Mucosa of stomach (tissue), 1 donor: Measurements from ENCODE around the gene PLEKHA6.

ENCODE experiments used
- H3K27me3 ChIP-seq: one replicate; pipeline ENCODE4 v1.7.0; 2013; ENCODE audit warnings: mild to moderate bottlenecking, low read length; ENCODE audit not compliant: control insufficient read depth, insufficient read depth
- H3K36me3 ChIP-seq: one replicate; pipeline ENCODE4 v1.7.0; 2013; ENCODE audit warnings: low read length; ENCODE audit not compliant: control insufficient read depth, insufficient read depth
- H3K4me1 ChIP-seq: one replicate; pipeline ENCODE4 v1.7.0; 2013; ENCODE audit warnings: mild to moderate bottlenecking, low read length; ENCODE audit not compliant: control insufficient read depth, insufficient read depth
- H3K4me3 ChIP-seq: one replicate; pipeline ENCODE4 v1.7.0; 2013; ENCODE audit warnings: low read length
- H3K9ac ChIP-seq: one replicate; pipeline ENCODE4 v1.7.0; 2013; ENCODE audit warnings: mild to moderate bottlenecking, low read length, moderate library complexity
- H3K9me3 ChIP-seq: one replicate; pipeline ENCODE4 v1.7.0; 2013; ENCODE audit warnings: mild to moderate bottlenecking, low read length, moderate library complexity; ENCODE audit not compliant: control insufficient read depth
- donor health status: Pancreatic carcinoma.

PLEKHA6 gene

DNA sequence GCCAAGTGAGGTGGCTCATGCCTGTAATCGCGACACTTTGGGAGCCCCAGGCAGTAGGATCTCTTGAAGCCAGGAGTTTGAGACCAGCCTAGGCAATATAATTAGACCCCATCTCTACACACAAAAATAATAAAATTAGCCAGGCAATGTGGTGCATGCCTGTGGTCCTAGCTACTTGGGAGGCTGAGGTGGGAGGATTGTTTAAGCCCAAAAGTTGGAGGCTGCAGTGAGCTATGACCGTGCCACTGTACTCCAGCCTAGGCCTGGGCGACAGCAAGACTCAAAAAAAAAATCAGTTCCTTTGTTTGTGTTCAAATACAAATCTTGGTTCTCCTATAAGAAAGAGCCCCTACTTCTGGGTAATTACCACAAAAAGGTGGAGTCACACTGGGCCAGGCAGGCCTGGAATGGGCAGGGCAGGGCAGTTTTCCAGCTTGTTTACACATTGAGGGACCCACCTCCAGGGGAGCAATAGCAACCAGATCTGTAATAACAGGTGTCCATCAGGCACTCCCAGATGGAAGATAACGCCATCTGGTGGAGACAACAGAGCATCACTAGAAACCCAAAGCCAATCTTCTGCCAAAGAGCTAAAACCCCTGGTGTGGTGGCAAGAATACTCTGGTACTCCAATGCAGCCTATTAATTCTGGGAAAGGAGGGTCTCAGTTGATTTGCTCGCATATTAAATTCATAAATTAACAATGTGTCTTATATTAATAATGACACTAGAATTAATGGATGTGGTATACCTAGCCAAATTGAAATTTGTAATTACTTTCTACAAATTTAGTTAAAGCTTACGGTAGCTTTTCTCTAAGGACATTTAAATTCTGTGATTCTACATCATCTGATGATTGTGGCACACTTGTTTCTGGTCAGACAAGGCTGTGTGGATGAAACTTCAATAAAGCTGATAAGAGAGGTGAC, 38.7 kb upstream of the PLEKHA6 start:
- Histone ChIP-seq H3K27me3 (no peaks in the 10 kb centered on the region), H3K4me1 (peaks cover 10% of the 10 kb centered on the region), H3K4me3 (no peak overlapping the region), H3K9me3 (no peaks in the 10 kb centered on the region), H3K36me3 (peaks cover 6% of the 10 kb centered on the region), H3K9ac (no peak overlapping the region)

DNA sequence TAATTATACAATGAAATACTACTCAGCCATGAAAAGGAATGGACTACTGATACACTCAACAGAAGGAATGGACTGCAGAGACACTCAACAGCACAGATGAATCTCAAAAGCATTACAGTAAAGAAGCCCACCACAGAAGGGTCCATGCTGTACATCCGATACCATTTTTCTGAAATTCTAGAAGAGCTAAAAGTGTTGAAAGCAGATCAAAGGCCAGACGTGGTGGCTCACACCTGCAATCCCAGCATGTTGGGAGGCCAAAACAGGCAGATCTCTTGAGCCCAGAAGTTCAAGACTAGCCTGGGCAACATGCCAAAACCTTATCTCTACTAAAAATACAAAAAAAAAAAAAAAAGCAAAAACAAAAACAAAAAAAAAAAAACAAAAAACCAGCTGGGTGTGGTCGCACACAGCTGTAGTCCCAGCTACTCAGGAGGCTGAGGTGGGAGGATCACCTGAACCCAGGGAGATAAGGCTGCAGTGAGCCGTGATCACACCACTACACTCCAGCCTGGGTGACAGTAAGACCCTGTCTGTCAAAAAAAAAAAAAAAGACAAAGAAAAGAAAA, 36.4 kb upstream of the PLEKHA6 start:
- Histone ChIP-seq H3K27me3 (no peaks in the 10 kb centered on the region), H3K4me1 (peaks cover 16% of the 10 kb centered on the region), H3K4me3 (no peak overlapping the region), H3K9ac (no peak overlapping the region), H3K36me3 (peaks cover 6% of the 10 kb centered on the region), H3K9me3 (no peaks in the 10 kb centered on the region)

DNA sequence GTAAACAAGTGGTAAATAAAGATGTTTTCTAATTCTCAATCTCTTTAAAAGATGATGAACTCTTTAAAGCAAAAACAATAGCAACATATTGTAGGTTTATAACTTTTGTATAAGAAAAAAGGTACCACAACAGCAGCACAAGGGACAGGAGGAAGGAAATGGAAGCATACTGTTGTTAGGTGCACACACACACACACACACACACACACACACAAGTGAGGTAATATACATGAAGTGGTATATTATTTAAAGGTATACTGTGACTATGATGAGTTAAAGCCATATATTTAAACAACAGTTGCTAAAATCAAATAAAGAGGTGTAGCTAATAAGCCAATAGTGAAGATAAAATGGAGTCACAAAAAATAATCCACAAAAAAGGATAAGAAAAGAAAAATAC, 31.9 kb upstream of the PLEKHA6 start:
- H3K9me3 ChIP-seq = no peaks in the 10 kb centered on the region
- H3K4me3 ChIP-seq = no peak overlapping the region
- no peaks in the 10 kb centered on the region for H3K36me3 ChIP-seq
- H3K9ac ChIP-seq = no peak overlapping the region
- H3K27me3 ChIP-seq = no peaks in the 10 kb centered on the region
- H3K4me1 ChIP-seq = peaks cover 11% of the 10 kb centered on the region

DNA sequence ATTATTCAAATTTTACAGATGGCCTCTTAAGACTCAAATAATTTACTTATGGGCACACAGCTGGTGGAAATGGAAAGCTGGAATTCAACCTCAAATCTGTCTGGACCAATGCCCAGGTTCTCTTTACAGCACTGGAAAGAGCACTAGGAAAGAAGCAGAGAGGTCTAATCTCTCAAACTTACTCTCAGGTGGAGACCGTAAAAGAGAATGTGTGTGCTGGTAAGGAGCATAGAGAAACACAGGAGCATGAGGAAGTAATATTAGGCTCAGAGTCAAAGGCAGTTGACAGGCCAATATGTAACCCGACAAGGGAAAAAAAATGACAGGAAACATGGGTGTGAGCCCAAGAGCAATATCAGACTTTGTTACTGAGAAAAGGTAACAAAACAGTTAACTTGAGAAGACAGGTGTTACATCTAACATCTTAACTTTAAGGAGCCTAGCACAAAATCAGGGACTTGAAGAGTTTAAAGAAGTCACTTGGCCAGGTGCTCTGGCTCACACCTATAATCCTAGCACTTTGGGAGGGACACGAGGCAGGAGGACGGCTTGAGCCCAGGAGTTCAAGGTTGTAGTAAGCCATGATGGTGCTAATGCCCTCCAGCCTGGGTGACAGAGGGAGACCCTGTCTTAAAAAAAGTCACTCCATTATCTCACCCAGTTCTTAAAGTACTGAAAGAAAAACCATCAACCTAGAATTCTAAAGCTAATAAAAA, 31.2 kb upstream of the PLEKHA6 start:
- Histone ChIP-seq H3K9me3 (no peaks in the 10 kb centered on the region), H3K4me3 (no peak overlapping the region), H3K9ac (no peak overlapping the region), H3K4me1 (peaks cover 11% of the 10 kb centered on the region), H3K27me3 (no peaks in the 10 kb centered on the region), H3K36me3 (no peaks in the 10 kb centered on the region)

DNA sequence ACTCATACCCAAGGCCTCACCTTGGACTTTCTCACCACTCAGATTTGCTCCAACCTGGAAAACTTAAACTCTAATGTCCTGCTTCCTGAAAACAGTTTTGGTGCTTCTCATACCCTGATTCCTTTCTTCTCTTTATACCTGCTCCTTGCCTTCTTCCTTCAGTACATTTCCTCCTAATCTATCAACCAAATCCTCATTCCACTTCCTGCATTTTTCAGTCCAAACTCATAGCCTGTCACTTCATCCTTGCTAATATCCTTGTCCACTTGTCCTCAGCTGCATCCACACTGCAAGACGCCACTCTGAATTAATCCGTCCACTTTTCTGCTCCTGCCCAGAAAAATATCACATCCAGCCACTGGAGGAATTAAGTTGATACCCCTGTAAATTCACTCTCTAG, 26.0 kb upstream of the PLEKHA6 start:
- no peak overlapping the region for H3K4me3 ChIP-seq
- no peak overlapping the region for H3K9ac ChIP-seq
- H3K36me3 ChIP-seq = no peaks in the 10 kb centered on the region
- H3K4me1 ChIP-seq = peaks cover 28% of the 10 kb centered on the region
- H3K9me3 ChIP-seq = no peaks in the 10 kb centered on the region
- no peaks in the 10 kb centered on the region for H3K27me3 ChIP-seq

DNA sequence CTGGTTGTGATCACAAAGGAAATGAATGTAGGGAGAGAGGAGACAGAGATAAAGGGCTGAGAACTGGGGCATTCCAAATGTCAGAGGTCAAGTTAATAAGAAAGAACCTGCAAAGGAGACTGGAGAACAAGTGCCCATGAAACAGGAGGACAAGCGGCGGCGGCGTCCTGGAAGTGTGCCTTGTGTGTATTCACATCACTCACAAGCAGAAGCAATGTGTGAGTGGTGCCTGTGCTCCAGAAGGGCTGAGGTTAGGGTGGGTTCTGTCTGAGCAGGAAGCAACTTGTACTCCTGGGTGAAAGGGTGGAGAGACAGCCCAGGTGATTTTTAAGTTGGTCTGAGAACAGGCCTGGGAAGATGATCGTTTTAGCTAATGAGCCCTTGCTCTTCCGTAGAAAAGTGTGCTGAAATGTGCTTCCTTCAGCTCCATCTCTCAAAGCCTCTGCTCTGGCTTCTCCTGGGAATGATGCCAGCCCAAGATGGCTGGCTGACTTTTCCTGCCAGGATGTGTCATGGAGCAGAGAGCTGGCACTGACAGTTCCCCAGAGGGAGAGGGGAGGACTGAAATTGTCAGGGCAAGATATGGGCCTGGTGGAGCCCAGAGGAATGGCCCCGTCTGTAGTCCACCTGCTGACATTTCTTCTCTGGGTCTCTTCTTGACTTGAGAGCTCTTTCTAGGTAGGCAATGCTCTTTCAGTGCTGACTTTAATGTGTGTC, 25.1 kb upstream of the PLEKHA6 start:
- H3K4me1 ChIP-seq = peaks cover 26% of the 10 kb centered on the region
- H3K27me3 ChIP-seq = no peaks in the 10 kb centered on the region
- H3K36me3 ChIP-seq = no peaks in the 10 kb centered on the region
- no peak overlapping the region for H3K9ac ChIP-seq
- H3K4me3 ChIP-seq = no peak overlapping the region
- H3K9me3 ChIP-seq = no peaks in the 10 kb centered on the region

DNA sequence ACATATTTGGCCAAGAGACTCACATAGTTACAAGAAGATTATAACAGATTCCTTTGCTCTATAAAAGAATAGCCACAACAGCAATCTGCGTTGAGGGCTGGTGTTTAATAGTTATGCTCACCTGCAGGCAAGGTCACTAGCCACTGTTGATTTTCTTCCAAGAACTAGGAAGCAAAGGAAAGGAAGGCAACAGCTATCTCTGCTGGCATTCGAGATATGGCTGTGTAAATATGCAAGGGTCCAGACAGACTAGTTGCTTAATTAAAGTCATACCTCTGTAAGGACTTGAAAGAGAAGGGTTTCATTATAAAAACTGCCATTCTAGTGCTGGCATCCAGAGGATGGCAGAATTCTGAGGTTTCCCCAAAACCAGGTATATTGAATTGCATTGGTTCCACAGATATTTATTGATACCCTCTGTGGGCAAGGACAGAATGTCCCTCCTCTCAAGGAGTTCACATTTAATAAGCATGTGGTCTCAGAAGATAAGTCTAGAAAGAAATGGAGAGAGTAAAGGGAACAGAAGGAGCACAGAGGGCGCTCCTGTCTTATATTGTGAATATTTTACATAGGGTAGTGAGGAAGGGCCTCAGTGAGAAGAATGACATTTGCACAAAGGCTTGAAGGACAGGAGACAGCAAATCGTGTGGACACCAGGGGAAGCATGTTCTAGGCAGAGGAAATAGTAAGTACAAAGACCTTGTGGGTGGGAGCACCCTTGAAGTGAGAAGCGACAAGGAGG, 23.6 kb upstream of the PLEKHA6 start:
- Histone ChIP-seq H3K9me3 (no peaks in the 10 kb centered on the region), H3K36me3 (no peaks in the 10 kb centered on the region), H3K27me3 (peaks cover under 1% of the 10 kb centered on the region), H3K4me1 (peaks cover 31% of the 10 kb centered on the region), H3K9ac (no peak overlapping the region), H3K4me3 (no peak overlapping the region)

DNA sequence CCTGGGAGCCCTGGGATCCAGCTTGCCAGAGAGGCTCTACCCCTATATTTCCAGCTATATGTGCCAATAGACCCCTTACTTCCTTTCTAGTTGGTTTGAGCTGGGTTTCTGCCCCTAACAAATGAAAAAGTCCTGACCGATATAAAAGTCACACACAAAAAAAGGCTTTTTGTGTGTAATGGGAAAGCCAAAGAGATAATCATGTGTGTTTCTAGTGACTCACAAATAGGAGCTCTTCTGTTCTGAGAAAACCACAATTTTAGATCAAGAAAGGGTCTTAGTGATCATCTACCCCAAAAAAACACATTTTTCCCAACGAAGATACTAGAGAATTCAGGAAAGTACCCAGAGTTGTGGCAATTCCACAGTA, 23.0 kb upstream of the PLEKHA6 start:
- Histone ChIP-seq H3K9me3 (no peaks in the 10 kb centered on the region), H3K36me3 (no peaks in the 10 kb centered on the region), H3K9ac (no peak overlapping the region), H3K27me3 (peaks cover 5% of the 10 kb centered on the region), H3K4me1 (peaks cover 36% of the 10 kb centered on the region), H3K4me3 (no peak overlapping the region)

DNA sequence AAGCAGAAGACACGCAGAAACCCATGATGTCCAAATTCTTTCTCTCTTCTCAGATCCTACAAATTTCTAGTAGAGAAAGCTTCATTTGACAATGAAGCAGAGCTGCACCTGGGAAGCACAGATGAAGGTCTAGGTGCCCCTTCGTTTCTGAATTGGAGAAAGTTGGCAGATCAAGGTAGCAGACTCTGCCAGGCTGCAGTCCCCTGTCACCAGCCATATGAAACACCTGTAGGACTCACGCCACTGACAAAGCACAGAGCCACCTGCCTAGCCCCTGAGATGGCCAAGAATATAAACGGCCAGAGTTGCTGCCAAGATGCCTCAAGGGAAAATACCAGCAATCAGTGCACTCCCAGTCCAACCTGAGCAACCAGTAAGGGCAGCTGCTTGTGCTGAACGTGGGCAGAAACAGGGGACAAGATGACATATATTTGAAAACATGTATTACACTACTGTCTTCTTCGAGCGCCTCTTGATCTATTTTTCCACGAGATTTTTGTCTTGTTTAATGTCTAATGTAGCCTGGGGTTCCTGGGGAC, 20.6 kb upstream of the PLEKHA6 start:
- peaks cover 38% of the 10 kb centered on the region for H3K4me1 ChIP-seq
- no peaks in the 10 kb centered on the region for H3K36me3 ChIP-seq
- H3K9me3 ChIP-seq = no peaks in the 10 kb centered on the region
- H3K27me3 ChIP-seq = peaks cover 5% of the 10 kb centered on the region
- H3K9ac ChIP-seq = no peak overlapping the region
- H3K4me3 ChIP-seq = no peak overlapping the region

DNA sequence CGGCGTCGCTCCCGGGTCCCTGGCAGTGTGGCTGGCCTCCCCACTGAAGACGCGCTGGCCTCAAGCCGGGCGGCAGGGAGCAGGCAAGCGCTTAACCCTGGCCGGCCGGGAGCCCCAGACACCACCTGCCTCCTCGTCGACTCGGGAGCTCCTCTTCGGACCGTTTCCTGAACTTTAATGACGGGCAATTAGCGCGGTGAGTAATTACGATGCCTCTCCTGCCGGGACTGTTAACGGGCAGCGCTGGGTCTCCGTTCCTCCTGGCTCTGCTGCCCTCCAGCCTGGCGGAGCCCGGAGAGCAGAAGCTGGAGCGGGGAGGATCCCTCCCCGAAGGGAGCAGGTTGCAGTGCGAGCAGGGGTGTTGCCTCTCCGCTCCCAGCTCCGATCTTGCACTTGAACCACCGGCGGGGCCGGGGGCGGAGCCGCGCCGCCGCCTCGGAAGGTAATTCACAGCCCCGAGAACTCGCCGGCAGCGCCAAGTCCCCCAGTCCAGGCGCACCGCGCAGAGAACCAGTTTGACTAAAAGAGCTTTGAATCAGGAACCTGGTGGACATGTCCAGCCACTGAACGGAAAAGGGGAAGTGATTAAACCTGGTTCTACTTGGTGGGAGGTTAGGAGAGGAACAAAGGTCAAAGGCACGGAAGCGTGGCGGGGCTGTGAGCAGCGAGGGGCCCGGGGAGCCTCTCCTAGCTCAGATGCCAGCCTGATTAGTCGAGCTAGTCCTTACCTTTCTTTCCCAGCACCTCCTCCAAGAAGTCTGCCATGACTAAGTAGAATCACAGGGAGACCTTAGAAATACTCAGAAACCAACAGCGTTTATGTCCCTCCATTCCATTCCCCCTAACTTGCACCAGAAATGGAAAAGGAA, 18.3 kb upstream of the PLEKHA6 start:
- peaks cover 5% of the 10 kb centered on the region for H3K27me3 ChIP-seq
- peak overlapping the region; percentile 68 for H3K9ac ChIP-seq
- no peaks in the 10 kb centered on the region for H3K36me3 ChIP-seq
- H3K9me3 ChIP-seq = no peaks in the 10 kb centered on the region
- H3K4me3 ChIP-seq = peak overlapping the region; percentile 68
- H3K4me1 ChIP-seq = peaks cover 34% of the 10 kb centered on the region
